CD4-positive, alpha-beta T cell treated with Interleukin-4 for 1 hour (primary cell): ENCODE data around the gene VAMP4.
"Not testable (repeated sequence)": the region's sequence is repeated elsewhere in the genome, so short reads cannot be mapped to it uniquely, and the experiment has no call there.

ENCODE experiments used
- DNase-seq, 2 donors: peaks; one replicate each; pipeline ENCODE4 v3.0.0-alpha.2; 2020 to 2022

VAMP4 gene

GRCh38 chr1:171693541-171693940, 48.3 kb downstream of the VAMP4 start:
- not testable (repeated sequence) for DNase-seq

GRCh38 chr1:171683870-171684269, 58.0 kb downstream of the VAMP4 start:
- no peak for DNase-seq

DNA sequence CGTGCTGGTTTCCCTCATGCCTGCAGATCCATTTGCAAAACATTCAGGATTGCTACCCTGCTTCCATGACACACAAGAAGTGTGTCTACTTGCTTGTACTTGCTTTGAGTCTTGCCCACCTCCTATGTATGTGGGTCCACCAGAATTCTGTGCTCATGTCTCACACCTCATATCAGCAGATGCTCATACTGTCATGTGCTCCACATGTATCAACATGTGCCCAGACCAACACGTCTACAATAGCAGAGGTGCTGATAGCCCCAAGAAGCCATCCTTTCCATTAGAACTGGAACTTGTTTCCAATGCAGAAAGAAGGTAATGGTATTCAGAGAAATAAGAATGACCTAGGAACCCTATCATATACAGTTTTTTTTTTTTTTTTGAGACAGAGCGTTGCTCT, 61.5 kb downstream of the VAMP4 start:
- DNase-seq: no peak

GRCh38 chr1:171676823-171677222, 65.0 kb downstream of the VAMP4 start:
- no peak for DNase-seq

- DNase-seq: no peak
Observed at GRCh38 chr1:171674431-171675405, 67.1 kb downstream of the VAMP4 start.

GRCh38 chr1:171670739-171671138, 71.1 kb downstream of the VAMP4 start:
- no peak for DNase-seq

DNA sequence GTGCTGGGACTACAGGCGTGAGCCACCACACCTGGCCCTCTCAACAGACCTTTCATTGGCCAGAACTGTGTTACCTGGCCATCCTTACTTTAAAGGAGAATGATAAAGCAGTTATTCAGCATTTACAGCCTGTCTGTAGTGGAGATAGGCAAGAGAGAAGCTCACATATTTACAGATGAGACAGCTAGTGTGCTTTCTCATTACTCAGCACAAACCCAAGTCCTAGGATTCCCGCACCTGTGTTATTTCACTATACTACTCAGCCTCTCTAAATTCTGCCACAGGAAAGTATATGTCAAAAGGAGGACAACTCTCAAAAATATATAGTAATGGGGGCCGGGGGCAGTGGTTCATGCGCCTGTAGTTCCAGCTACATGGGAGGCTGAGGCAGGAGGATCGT, 73.5 kb downstream of the VAMP4 start:
- DNase-seq: no peak

GRCh38 chr1:171666114-171666769, 75.6 kb downstream of the VAMP4 start:
- no peak for DNase-seq

- no peak for DNase-seq
Observed at GRCh38 chr1:171664976-171665375, 76.9 kb downstream of the VAMP4 start.

- no peak for DNase-seq
Observed at GRCh38 chr1:171663854-171664575, 77.8 kb downstream of the VAMP4 start.

DNA sequence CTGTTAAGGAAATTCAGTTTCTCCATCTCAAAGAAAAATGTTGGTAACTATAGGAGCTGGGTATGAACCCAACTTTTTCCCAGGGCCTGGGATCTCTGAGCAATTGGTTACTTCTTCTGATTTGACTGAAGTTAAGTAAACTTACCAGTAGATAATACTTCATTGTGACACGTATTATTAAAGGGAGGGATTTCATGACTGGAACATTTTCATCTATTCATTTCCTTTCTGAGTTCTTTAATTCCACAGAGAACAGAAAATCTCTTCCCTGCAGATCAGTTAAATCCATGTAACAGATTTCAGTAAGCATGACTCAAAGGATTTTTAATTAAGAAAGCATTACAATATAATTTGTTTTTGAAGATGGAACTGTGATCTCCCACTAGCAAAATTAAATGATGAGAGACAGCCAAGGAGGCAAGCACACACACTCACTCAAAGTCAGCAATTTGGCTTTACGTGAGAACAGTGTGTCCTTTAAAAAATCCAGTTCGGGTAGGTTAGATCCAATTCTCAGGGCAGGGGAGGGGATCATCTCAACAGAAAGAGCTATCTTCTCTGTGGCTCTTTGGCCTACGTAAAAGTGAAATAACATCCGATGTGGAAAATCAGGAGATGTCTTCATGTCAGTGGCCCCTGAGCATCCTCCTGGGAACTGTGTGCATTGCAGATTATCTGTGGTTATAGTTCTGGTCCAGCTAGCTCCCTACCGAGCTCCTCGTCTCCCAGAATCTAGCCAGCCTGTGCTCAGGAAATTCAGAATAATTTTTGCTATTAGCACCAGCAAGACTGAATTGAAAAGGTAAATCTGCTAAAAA, 78.6 kb downstream of the VAMP4 start:
- no peak for DNase-seq

DNA sequence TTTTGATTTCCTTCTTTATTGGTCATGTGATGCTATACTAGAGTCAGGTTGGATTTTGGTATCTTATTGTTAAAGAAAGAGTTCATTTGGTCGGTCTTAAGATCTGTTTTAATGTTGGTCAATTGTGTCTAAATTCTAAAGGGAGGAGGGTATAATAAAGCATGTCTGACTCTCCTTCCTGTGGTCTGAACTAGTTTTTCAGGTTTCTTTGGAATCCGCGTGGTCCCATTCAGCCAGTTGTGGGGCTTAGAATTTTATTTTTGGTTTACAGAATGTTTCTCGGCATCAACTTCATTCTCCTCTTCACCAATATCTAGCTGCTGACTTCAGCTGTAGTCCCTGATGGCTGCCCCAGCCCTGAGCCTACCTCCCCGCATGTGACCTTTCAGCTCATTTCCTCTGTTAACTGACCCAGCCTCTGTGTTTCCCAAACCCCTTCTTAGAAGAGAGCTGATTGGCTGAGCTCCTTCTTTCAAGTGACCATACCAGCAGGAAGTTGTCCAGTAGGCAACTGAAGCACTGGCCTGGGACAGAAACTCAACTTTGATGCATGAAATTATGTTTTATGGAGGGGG, 80.7 kb downstream of the VAMP4 start:
- no peak for DNase-seq

GRCh38 chr1:171656206-171656605, 85.7 kb downstream of the VAMP4 start:
- not testable (repeated sequence) for DNase-seq

GRCh38 chr1:171655746-171656116, 86.1 kb downstream of the VAMP4 start:
- DNase-seq: no peak

GRCh38 chr1:171654942-171655745, 86.7 kb downstream of the VAMP4 start:
- DNase-seq: peak; percentile 45 to 54

DNA sequence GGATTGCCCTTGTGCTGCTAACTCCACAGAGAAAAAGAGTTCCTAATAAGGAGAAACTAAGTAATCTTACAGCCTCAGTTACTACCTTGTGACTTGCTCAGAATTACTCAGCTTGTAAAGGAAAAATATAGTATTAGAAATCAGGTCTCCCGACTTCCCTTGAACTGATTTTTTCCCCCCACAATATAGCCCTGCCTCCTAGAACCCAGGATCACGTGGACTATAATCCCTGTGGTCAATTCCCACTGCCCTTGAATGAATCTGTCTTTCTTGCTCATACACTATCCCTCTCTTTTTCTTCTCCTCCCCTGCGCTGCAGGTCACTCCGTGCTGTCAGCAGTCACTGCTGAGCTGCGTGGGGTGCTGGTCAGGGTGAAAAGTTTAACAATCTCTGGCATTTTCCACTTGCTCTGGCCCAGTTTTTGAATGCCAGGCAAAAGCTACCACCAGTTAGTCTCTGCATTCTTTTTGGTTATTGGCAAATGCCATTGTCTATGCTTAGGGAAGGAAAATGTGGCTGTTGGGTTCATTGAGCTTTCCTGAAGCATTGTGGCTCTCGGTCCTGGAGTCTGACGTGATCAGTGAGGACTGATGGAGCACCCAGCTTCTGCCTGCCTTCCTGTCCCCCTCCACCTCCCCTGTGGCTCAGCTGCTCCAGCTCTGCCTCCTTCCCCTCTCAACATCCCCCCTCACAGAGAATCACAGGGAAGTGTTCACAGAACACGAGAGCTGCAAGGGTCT, 87.5 kb downstream of the VAMP4 start:
- no peak for DNase-seq

- DNase-seq: no peak
Observed at GRCh38 chr1:171653796-171654195, 88.1 kb downstream of the VAMP4 start.

DNA sequence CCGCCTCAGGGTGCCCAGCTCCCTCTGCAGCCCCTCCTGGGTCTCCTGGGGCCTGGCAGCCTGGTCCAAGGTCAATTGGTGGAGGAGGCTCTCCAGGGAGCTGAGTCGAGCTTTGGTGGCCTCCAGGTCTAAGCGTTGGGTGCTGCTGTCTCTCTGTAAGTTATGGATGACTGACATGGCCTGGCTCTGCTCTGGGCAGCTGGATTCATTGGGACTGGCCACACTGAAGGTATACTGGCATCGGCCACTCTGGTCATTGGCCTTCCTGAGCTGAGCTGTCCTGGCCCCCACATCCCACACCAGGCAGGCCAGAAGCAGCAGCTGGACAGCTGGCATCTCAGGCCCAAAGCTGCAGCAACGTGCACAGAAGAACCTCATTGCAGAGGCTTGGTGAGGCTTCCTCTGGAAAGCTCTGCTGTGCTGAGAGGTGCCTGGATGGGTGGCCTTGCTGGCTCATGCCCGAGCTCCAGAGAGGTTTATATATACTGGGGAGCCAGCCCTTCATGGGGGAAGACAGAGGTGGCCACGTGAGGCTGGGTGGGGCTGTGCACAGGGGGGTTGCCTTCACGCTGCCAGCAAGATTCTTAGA, 89.5 kb downstream of the VAMP4 start, which contains the start of gene MYOC:
MYOC (minus strand) TSS at position 455 of the 589 bp plus-strand sequence; CDS start at position 378, 77 bp downstream.
- DNase-seq: no peak
